Measurements from ENCODE around the gene ABCC3.

Gene ABCC3
- 0 reads per million in 4 donors for total RNA-seq

DNA sequence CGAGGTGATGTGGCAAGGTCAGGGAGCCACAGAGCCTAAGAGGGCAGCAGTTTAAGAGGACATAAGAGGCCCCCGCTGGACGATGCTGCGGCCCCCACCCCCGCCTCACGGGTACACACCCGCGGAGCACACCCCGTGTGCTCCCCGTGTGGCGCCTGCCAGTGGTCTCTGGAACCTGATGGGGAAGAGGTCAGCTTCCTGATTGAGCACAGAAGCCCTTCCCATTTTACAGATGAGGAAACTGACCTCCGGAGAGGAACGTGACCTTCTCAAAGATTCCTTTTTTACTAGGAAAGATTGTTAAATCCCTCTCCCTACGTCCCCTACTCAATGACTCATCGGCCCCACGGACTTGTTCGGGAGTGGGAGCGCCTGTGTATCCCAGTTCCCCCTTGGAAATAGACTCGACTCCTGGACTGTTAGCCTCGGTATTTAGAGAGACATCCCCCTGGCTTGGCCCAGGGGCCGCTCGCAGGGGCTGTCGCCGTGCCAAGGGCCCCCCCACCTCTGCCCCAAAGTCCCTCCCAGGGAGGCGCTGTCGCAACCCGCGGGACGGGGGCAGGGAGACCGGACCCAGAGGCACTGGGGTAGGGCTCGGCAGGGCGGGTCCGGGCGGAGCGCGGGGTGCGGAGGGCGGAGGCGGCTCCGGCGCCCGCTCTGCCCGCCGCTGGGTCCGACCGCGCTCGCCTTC is at the start of gene ABCC3:
ABCC3 (plus strand) TSS at position 658 of the 691 bp plus-strand sequence. CDS start 56 bp downstream, outside the sequence.
- DNase-seq, result no peak

GRCh38 chr17:50585346-50585745 is 49.3 kb upstream of the ABCC3 start:
- no peak for DNase-seq

GRCh38 chr17:50585891-50586290 is 48.8 kb upstream of the ABCC3 start:
- no peak for DNase-seq

- DNase-seq, result no peak
Measured at GRCh38 chr17:50586421-50587247, 48.0 kb upstream of the ABCC3 start.

GRCh38 chr17:50587571-50587970 is 47.1 kb upstream of the ABCC3 start:
- DNase-seq, result no peak

GRCh38 chr17:50588391-50589049 is 46.2 kb upstream of the ABCC3 start:
- DNase-seq, result no peak

GRCh38 chr17:50589095-50589705 is 45.5 kb upstream of the ABCC3 start:
- DNase-seq, result no peak

- DNase-seq, result no peak
Measured at GRCh38 chr17:50590946-50591737, 43.5 kb upstream of the ABCC3 start.

GRCh38 chr17:50593321-50593720 is 41.4 kb upstream of the ABCC3 start:
- DNase-seq, result no peak

GRCh38 chr17:50594128-50594823 is 40.4 kb upstream of the ABCC3 start:
- no peak for DNase-seq

- no peak for DNase-seq
Measured at GRCh38 chr17:50594892-50595291, 39.8 kb upstream of the ABCC3 start.

DNA sequence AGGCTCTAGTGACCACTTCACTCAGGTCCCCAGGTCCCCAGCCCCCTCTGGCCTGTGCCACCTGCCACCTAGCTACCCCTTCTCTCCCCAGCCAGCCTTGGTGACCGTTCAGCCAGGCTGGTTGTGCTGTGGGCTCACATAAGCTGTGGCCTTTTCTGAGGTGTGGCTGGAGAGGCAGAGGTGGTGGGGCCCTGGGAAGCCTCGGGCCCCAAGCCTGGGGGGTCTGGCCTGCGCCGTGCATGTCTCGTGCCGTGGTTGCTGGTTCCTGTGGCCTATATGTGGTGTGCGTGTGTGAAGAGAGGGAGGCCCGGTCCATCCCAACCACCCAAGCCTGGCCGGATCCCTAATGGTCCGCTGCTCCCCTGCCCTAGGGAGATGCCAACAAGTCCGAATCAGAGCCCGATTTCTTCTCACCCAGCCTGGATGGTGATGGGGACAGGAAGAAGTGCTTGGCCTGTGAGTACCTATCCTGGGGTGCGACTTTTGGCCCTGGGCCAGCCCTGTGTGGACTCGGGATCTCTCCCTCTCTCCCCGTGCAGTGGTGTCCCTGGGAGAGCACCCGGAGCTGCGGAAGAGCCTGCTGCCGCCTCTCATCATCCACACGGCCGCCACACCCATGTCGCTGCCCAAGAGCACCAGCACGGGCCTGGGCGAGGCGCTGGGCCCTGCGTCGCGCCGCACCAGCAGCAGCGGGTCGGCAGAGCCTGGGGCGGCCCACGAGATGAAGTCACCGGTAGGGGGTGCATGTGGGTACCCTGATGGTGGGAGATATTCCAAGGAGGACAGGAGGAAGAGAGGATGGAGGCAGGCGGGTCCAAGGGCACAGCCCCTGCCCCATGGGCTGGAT is 38.3 kb upstream of the ABCC3 start:
- DNase-seq, result no peak

- DNase-seq, result no peak
Measured at GRCh38 chr17:50598487-50598886, 36.2 kb upstream of the ABCC3 start.

GRCh38 chr17:50599606-50600005 is 35.1 kb upstream of the ABCC3 start:
- DNase-seq, result no peak

- no peak for DNase-seq
Measured at GRCh38 chr17:50601823-50602375, 32.8 kb upstream of the ABCC3 start.

- DNase-seq, result no peak
Measured at GRCh38 chr17:50602836-50603235, 31.8 kb upstream of the ABCC3 start.

- DNase-seq, result no peak
Measured at GRCh38 chr17:50603340-50603739, 31.3 kb upstream of the ABCC3 start.

- DNase-seq, result no peak
Measured at GRCh38 chr17:50604513-50604912, 30.2 kb upstream of the ABCC3 start.

DNA sequence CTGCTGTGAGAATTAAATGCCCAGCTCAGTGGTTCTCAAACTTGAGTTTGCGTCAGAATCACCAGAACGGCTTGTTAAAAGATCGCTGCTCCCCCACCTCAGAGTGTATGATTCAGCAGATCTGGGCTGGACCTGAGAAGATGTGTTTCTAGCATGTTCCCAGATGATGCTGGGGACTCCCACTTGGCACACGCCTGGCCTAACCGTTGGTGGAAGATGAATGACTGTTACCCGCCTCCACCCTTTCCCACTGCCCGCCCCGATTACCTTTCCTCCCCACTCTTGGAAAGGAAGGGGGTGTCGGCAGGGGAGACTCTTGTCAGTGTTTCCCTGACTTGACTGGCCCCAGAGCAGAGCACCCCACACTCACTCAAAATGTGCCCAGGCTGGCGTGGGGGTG is 29.3 kb upstream of the ABCC3 start:
- DNase-seq, result no peak

- no peak for DNase-seq
Measured at GRCh38 chr17:50607522-50608175, 27.0 kb upstream of the ABCC3 start.
